NCI-H510A treated with DMSO at 0.1 percent for 48 hours (cell line): ENCODE results near the gene POM121L2.
"Not testable (repeated sequence)": the region's sequence is repeated elsewhere in the genome, so short reads cannot be mapped to it uniquely, and the experiment has no call there.

Experiments used
- DNase-seq: peaks from one replicate; lab custom pipeline; 2025; lab: John Stamatoyannopoulos, UW

The POM121L2 gene

GRCh38 chr6:27293436-27294098 lies 18.5 kb downstream of the POM121L2 start:
- no peak for DNase-seq

- no peak for DNase-seq
Measured at GRCh38 chr6:27290850-27291208, 21.2 kb downstream of the POM121L2 start.

- no peak for DNase-seq
Measured at GRCh38 chr6:27290065-27290849, 21.8 kb downstream of the POM121L2 start.

- no peak for DNase-seq
Measured at GRCh38 chr6:27288136-27289044, 23.7 kb downstream of the POM121L2 start.

- no peak for DNase-seq
Measured at GRCh38 chr6:27287751-27288135, 24.3 kb downstream of the POM121L2 start.

- DNase-seq = no peak
Measured at GRCh38 chr6:27286141-27286540, 25.9 kb downstream of the POM121L2 start.

GRCh38 chr6:27283279-27283678 lies 28.8 kb downstream of the POM121L2 start:
- DNase-seq = no peak

GRCh38 chr6:27281569-27281968 lies 30.5 kb downstream of the POM121L2 start:
- no peak for DNase-seq

- no peak for DNase-seq
Measured at GRCh38 chr6:27281105-27281539, 31.0 kb downstream of the POM121L2 start.

- no peak for DNase-seq
Measured at GRCh38 chr6:27280540-27281000, 31.5 kb downstream of the POM121L2 start.

GRCh38 chr6:27280064-27280539 lies 32.0 kb downstream of the POM121L2 start:
- no peak for DNase-seq

- DNase-seq = no peak
Measured at GRCh38 chr6:27279513-27280063, 32.5 kb downstream of the POM121L2 start.

- no peak for DNase-seq
Measured at GRCh38 chr6:27275025-27275956, 36.8 kb downstream of the POM121L2 start.

- DNase-seq = no peak
Measured at GRCh38 chr6:27273783-27274182, 38.3 kb downstream of the POM121L2 start.

- DNase-seq = no peak
Measured at GRCh38 chr6:27268803-27269202, 43.3 kb downstream of the POM121L2 start.

- no peak for DNase-seq
Measured at GRCh38 chr6:27267857-27268434, 44.1 kb downstream of the POM121L2 start.

GRCh38 chr6:27267003-27267402 lies 45.1 kb downstream of the POM121L2 start:
- not testable (repeated sequence) for DNase-seq

- DNase-seq = no peak
Measured at GRCh38 chr6:27263886-27264285, 48.2 kb downstream of the POM121L2 start.

GRCh38 chr6:27260836-27261375 lies 51.2 kb downstream of the POM121L2 start:
- no peak for DNase-seq

GRCh38 chr6:27260369-27260768 lies 51.7 kb downstream of the POM121L2 start:
- DNase-seq = no peak
